ENCODE measurements around the gene SCRN3. TPM values are rescaled to one million over a fixed set of nuclear protein-coding genes. Genes with fewer than 3 reads are reported as not detected.

Gene SCRN3, protein sequence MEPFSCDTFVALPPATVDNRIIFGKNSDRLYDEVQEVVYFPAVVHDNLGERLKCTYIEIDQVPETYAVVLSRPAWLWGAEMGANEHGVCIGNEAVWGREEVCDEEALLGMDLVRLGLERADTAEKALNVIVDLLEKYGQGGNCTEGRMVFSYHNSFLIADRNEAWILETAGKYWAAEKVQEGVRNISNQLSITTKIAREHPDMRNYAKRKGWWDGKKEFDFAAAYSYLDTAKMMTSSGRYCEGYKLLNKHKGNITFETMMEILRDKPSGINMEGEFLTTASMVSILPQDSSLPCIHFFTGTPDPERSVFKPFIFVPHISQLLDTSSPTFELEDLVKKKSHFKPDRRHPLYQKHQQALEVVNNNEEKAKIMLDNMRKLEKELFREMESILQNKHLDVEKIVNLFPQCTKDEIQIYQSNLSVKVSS
- 26.0 and 27.1 TPM in 2 replicates for total RNA-seq

DNA sequence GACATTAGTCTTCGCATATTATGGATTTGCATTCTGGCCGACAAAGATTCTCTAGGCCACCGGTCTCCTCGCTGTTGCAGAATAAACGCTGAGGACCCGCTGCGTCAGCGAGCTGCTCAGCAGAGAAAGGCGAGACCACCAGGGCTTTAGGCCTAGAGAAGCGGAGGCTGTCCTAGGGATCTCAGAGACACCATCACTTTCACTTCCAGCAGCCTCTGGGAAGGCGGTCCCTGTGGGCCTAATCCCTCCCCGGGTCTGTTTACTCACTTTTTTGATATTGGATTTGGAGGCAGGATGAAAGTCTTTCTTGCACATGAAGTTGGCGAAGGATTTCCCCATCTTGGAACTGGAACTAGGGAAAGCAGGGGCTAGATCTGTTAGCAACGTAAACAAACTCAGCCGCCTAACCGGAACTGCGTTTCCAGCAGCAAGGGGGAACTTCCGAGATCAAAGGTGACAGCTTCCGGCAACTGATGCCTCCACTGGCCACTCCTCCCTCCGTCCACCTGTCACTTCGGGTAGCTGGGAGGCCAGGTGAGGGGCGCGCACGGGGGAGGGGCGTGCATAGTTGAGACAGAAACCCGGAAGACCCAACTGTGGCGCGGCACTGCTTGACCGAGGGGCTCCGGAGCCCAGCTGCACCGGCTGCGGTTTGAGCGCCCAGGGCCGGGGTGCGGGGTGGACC is at the start of gene SCRN3:
SCRN3 (plus strand) TSS at position 447 of the 685 bp plus-strand sequence. CDS start 2,554 bp downstream, outside the sequence.

Other genes starting within 250 kb of the SCRN3 start
- 68.3 and 77.4 TPM in 2 replicates for gene OLA1, start 147.2 kb upstream of the SCRN3 start, total RNA-seq
- gene SP9, start 60.8 kb upstream of the SCRN3 start, total RNA-seq: under 0.01 and 0.12 TPM in 2 replicates
- gene GPR155, start 91.3 kb downstream of the SCRN3 start, total RNA-seq: 3.6 and 4.9 TPM in 2 replicates
- 27.4 and 35.4 TPM in 2 replicates for gene WIPF1, start 202.1 kb downstream of the SCRN3 start, total RNA-seq

Data from hair follicle dermal papilla cell (primary cell).